ENCODE data around the gene ATE1. TPM values are rescaled to one million over a fixed set of nuclear protein-coding genes. Genes with fewer than 3 reads are reported as not detected.

ATE1 gene
- total and polyA plus RNA-seq, 2 experiments from 2014 or later, result 17.4 to 24.5 TPM

- Mint-ChIP-seq H3K4me1 (peaks cover 16% of the 10 kb centered on the region; the same call in 2 of the 3 replicates), H3K27me3 (ENCODE audit: insufficient read depth, low read depth, poor library complexity) (no peaks in the 10 kb centered on the region), H3K36me3 (ENCODE audit: low read depth) (peaks cover 3% of the 10 kb centered on the region; the same call in 2 of the 3 replicates), H3K27ac (no peak overlapping the region), H3K4me3 (no peak overlapping the region), H3K9me3 (no peaks in the 10 kb centered on the region)
- Histone ChIP-seq H4K20me1 (replicated peaks; ENCODE audit: insufficient read depth) (no peaks in the 10 kb centered on the region), H3K9me2 (ENCODE audit: insufficient read depth) (no peaks in the 10 kb centered on the region), H3K27me3 (ENCODE audit: insufficient read depth) (no peaks in the 10 kb centered on the region), H3K36me3 (ENCODE audit: insufficient read depth) (no peaks in the 10 kb centered on the region), H2AFZ (no peak overlapping the region), H3K27ac (ENCODE audit: low read depth) (no peak overlapping the region), H3K4me3 (no peak overlapping the region), H3F3A (replicated peaks; ENCODE audit: low read depth) (no peaks in the 10 kb centered on the region), H3K4me1 (ENCODE audit: insufficient read depth) (peaks cover 9% of the 10 kb centered on the region; the same call in 1 of the 2 replicates), H3K4me2 (no peak overlapping the region), H3K79me2 (replicated peaks; ENCODE audit: insufficient read depth) (no peaks in the 10 kb centered on the region)
- ATAC-seq (peak; percentile 39; the same call in 2 of the 3 replicates), DNase-seq (ENCODE audit: low spot score) (no peak)
- TF ChIP-seq ZNF114 (CRISPR knock-in tag; IDR thresholded peaks at IDR 0.05) (no peak), ZNF331 (CRISPR knock-in tag; IDR thresholded peaks at IDR 0.05; ENCODE audit: low read depth) (no peak), CTCF (conservative IDR thresholded peaks at IDR 0.05; ENCODE audit: low read depth in 2 of 2) (no peak), JUNB (IDR thresholded peaks at IDR 0.05; ENCODE audit: unreplicated experiment) (no peak), STAT1 (IDR thresholded peaks at IDR 0.05; ENCODE audit: unreplicated experiment) (no peak), ZNF462 (CRISPR knock-in tag; IDR thresholded peaks at IDR 0.05) (no peak), NANOG (IDR thresholded peaks at IDR 0.05; ENCODE audit: borderline replicate concordance) (no peak)
- TF ChIP-seq, protein P1, sequence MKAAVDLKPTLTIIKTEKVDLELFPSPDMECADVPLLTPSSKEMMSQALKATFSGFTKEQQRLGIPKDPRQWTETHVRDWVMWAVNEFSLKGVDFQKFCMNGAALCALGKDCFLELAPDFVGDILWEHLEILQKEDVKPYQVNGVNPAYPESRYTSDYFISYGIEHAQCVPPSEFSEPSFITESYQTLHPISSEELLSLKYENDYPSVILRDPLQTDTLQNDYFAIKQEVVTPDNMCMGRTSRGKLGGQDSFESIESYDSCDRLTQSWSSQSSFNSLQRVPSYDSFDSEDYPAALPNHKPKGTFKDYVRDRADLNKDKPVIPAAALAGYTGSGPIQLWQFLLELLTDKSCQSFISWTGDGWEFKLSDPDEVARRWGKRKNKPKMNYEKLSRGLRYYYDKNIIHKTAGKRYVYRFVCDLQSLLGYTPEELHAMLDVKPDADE (IDR thresholded peaks at IDR 0.05), result no peak
Measured at GRCh38 chr10:121838931-121839330, 88.9 kb downstream of the ATE1 start.

All from GM23338 (cell line).